ENCODE data around the gene FBRSL1.

Gene FBRSL1

GRCh38 chr12:132500856-132501180 is 10.9 kb downstream of the FBRSL1 start:
- DNase-seq: no peak

GRCh38 chr12:132501204-132501940 is 11.4 kb downstream of the FBRSL1 start:
- no peak for DNase-seq

- no peak for DNase-seq
Observed at GRCh38 chr12:132502149-132502881, 12.4 kb downstream of the FBRSL1 start.

GRCh38 chr12:132502882-132503193 is 12.9 kb downstream of the FBRSL1 start:
- DNase-seq: no peak

- no peak for DNase-seq
Observed at GRCh38 chr12:132503618-132504204, 13.8 kb downstream of the FBRSL1 start.

- no peak for DNase-seq
Observed at GRCh38 chr12:132505105-132505851, 15.3 kb downstream of the FBRSL1 start.

- DNase-seq: no peak
Observed at GRCh38 chr12:132505852-132506219, 15.9 kb downstream of the FBRSL1 start.

- DNase-seq: no peak
Observed at GRCh38 chr12:132506328-132507160, 16.6 kb downstream of the FBRSL1 start.

- no peak for DNase-seq
Observed at GRCh38 chr12:132507161-132507538, 17.2 kb downstream of the FBRSL1 start.

GRCh38 chr12:132507656-132508490 is 17.9 kb downstream of the FBRSL1 start:
- no peak for DNase-seq

GRCh38 chr12:132508491-132508740 is 18.5 kb downstream of the FBRSL1 start:
- no peak for DNase-seq

GRCh38 chr12:132508860-132509732 is 19.1 kb downstream of the FBRSL1 start:
- DNase-seq: no peak

- DNase-seq: no peak
Observed at GRCh38 chr12:132510111-132510724, 20.3 kb downstream of the FBRSL1 start.

GRCh38 chr12:132510746-132511477 is 21.0 kb downstream of the FBRSL1 start:
- no peak for DNase-seq

- no peak for DNase-seq
Observed at GRCh38 chr12:132511516-132512196, 21.7 kb downstream of the FBRSL1 start.

GRCh38 chr12:132512197-132513069 is 22.5 kb downstream of the FBRSL1 start:
- no peak for DNase-seq

- no peak for DNase-seq
Observed at GRCh38 chr12:132513070-132513398, 23.1 kb downstream of the FBRSL1 start.

- no peak for DNase-seq
Observed at GRCh38 chr12:132513458-132514135, 23.6 kb downstream of the FBRSL1 start.
